T-helper 1 cell treated with Interleukin-12 subunit alpha and Interleukin-12 subunit beta and Interleukin-4 antibody, amounts not matched to agents 30 μg/mL and 1 μg/mL, for 36 hours (primary cell): ENCODE data around the gene CASZ1.

Experiments
- H3K27ac Mint-ChIP-seq: one replicate; pipeline ENCODE4 v1.8.0; 2021; ENCODE audit warnings: mild to moderate bottlenecking, mixed read lengths
- H3K27me3 Mint-ChIP-seq: one replicate; pipeline ENCODE4 v1.8.0; 2021; ENCODE audit warnings: low read depth, mixed read lengths
- H3K36me3 Mint-ChIP-seq: one replicate; pipeline ENCODE4 v1.8.0; 2021; ENCODE audit warnings: low read depth, mixed read lengths
- H3K4me1 Mint-ChIP-seq: one replicate; pipeline ENCODE4 v1.8.0; 2021; ENCODE audit warnings: low read depth, mixed read lengths
- H3K4me3 Mint-ChIP-seq: one replicate; pipeline ENCODE4 v1.8.0; 2021; ENCODE audit warnings: mild to moderate bottlenecking, moderate library complexity, mixed read lengths
- H3K9me3 Mint-ChIP-seq: one replicate; pipeline ENCODE4 v1.8.0; 2021; ENCODE audit warnings: mixed read lengths

The CASZ1 gene

DNA sequence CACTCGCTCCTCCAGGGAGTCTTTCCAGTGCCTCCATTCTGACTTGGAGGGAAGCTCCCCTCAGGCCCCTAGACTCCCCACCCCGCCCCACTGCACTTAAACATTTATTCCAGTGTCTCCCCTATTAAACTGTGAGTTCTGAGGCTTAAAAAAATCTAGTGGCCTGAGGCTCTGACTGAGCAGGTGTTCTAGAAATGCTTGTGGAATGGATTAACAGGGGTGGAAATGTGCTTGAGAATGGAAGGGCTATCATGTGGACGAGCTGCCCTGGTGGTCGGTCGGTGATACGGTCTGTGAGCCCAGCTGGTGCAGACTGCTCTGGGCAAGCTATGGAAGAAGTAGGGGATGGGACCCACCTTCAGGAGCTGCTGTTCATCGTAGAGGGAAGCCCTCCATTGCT lies 191.5 kb downstream of the CASZ1 start:
- Mint-ChIP-seq H3K27me3 (no peaks in the 10 kb centered on the region), H3K27ac (no peak overlapping the region), H3K4me3 (no peak overlapping the region), H3K9me3 (no peaks in the 10 kb centered on the region), H3K4me1 (no peaks in the 10 kb centered on the region), H3K36me3 (peaks cover 3% of the 10 kb centered on the region)

GRCh38 chr1:10602936-10603335 lies 193.5 kb downstream of the CASZ1 start:
- Mint-ChIP-seq H3K4me1 (no peaks in the 10 kb centered on the region), H3K27ac (no peak overlapping the region), H3K36me3 (peaks cover 3% of the 10 kb centered on the region), H3K4me3 (no peak overlapping the region), H3K27me3 (no peaks in the 10 kb centered on the region), H3K9me3 (no peaks in the 10 kb centered on the region)

- H3K4me3 Mint-ChIP-seq: no peak overlapping the region
- H3K4me1 Mint-ChIP-seq: no peaks in the 10 kb centered on the region
- H3K27me3 Mint-ChIP-seq: no peaks in the 10 kb centered on the region
- H3K36me3 Mint-ChIP-seq: peaks cover 3% of the 10 kb centered on the region
- no peak overlapping the region for H3K27ac Mint-ChIP-seq
- no peaks in the 10 kb centered on the region for H3K9me3 Mint-ChIP-seq
Measured at GRCh38 chr1:10601342-10602070, 194.9 kb downstream of the CASZ1 start.

- Mint-ChIP-seq H3K9me3 (no peaks in the 10 kb centered on the region), H3K36me3 (peaks cover 3% of the 10 kb centered on the region), H3K4me3 (no peak overlapping the region), H3K4me1 (no peaks in the 10 kb centered on the region), H3K27ac (no peak overlapping the region), H3K27me3 (no peaks in the 10 kb centered on the region)
Measured at GRCh38 chr1:10599194-10599861, 197.1 kb downstream of the CASZ1 start.

GRCh38 chr1:10598389-10598702 lies 198.1 kb downstream of the CASZ1 start:
- Mint-ChIP-seq H3K27ac (no peak overlapping the region), H3K4me3 (no peak overlapping the region), H3K27me3 (no peaks in the 10 kb centered on the region), H3K4me1 (no peaks in the 10 kb centered on the region), H3K36me3 (peaks cover 3% of the 10 kb centered on the region), H3K9me3 (no peaks in the 10 kb centered on the region)

- Mint-ChIP-seq H3K27me3 (no peaks in the 10 kb centered on the region), H3K27ac (no peak overlapping the region), H3K4me3 (no peak overlapping the region), H3K4me1 (no peaks in the 10 kb centered on the region), H3K9me3 (no peaks in the 10 kb centered on the region), H3K36me3 (peaks cover 3% of the 10 kb centered on the region)
Measured at GRCh38 chr1:10597492-10598388, 198.7 kb downstream of the CASZ1 start.

DNA sequence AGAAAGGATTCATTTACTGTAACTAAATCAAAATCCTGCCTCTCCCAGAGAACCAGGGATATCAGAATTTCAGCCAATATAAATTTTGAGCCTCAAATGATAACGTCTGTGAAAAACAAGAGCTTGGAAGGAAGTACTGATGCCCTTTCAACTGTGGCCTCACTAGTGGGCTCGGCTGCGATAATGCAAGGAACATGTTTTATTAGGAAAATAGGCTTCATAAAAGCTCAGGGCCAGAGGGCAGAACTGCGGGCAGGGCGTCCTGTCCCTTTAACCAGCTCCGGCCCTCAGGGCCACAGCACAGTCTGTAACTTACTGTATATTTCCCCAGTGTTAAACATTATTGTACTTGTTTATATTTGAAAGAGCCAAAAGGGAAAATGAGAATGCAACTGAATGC lies 199.7 kb downstream of the CASZ1 start:
- no peak overlapping the region for H3K4me3 Mint-ChIP-seq
- H3K36me3 Mint-ChIP-seq: no peaks in the 10 kb centered on the region
- no peaks in the 10 kb centered on the region for H3K4me1 Mint-ChIP-seq
- H3K27ac Mint-ChIP-seq: no peak overlapping the region
- no peaks in the 10 kb centered on the region for H3K27me3 Mint-ChIP-seq
- no peaks in the 10 kb centered on the region for H3K9me3 Mint-ChIP-seq

GRCh38 chr1:10594595-10595223 lies 201.7 kb downstream of the CASZ1 start:
- Mint-ChIP-seq H3K27ac (no peak overlapping the region), H3K27me3 (no peaks in the 10 kb centered on the region), H3K36me3 (no peaks in the 10 kb centered on the region), H3K4me1 (no peaks in the 10 kb centered on the region), H3K4me3 (no peak overlapping the region), H3K9me3 (no peaks in the 10 kb centered on the region)

GRCh38 chr1:10593750-10594149 lies 202.7 kb downstream of the CASZ1 start:
- Mint-ChIP-seq H3K27me3 (no peaks in the 10 kb centered on the region), H3K4me3 (no peak overlapping the region), H3K9me3 (no peaks in the 10 kb centered on the region), H3K4me1 (no peaks in the 10 kb centered on the region), H3K27ac (no peak overlapping the region), H3K36me3 (no peaks in the 10 kb centered on the region)

- no peaks in the 10 kb centered on the region for H3K36me3 Mint-ChIP-seq
- no peak overlapping the region for H3K27ac Mint-ChIP-seq
- H3K9me3 Mint-ChIP-seq: no peaks in the 10 kb centered on the region
- H3K4me1 Mint-ChIP-seq: no peaks in the 10 kb centered on the region
- no peak overlapping the region for H3K4me3 Mint-ChIP-seq
- H3K27me3 Mint-ChIP-seq: no peaks in the 10 kb centered on the region
Measured at GRCh38 chr1:10592373-10592772, 204.1 kb downstream of the CASZ1 start.

- Mint-ChIP-seq H3K4me1 (no peaks in the 10 kb centered on the region), H3K9me3 (no peaks in the 10 kb centered on the region)
Measured at GRCh38 chr1:10591010-10591409, 205.4 kb downstream of the CASZ1 start.

DNA sequence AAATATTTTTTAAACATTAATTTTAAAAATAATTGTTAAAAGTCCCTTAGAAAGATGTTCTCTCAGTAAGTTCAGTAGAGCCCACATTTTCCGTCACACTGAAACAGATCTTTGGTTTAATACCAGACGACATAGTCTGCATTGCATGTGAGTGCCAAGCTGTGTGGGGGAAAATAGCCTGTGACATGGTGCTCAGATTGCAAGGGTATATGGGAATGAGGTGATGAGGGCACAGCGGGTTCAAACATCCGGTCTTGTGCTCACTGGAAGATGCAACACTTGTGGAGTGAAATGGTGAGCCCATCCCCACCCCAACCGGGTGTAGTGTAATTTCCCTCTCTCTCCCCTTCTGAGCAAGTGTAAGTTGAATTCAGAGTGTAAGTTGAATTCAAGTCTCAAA lies 207.4 kb downstream of the CASZ1 start:
- Mint-ChIP-seq H3K4me1 (no peaks in the 10 kb centered on the region), H3K36me3 (no peaks in the 10 kb centered on the region), H3K9me3 (no peaks in the 10 kb centered on the region), H3K27ac (no peak overlapping the region), H3K27me3 (no peaks in the 10 kb centered on the region), H3K4me3 (no peak overlapping the region)

More at GRCh38 chr1:10591010-10591409, 205.4 kb downstream of the CASZ1 start:
- H3K27ac Mint-ChIP-seq: no peak overlapping the region
- no peaks in the 10 kb centered on the region for H3K27me3 Mint-ChIP-seq
- no peak overlapping the region for H3K4me3 Mint-ChIP-seq
- no peaks in the 10 kb centered on the region for H3K36me3 Mint-ChIP-seq

- Mint-ChIP-seq H3K36me3 (no peaks in the 10 kb centered on the region), H3K4me1 (peaks cover under 1% of the 10 kb centered on the region), H3K9me3 (no peaks in the 10 kb centered on the region), H3K4me3 (no peak overlapping the region), H3K27ac (no peak overlapping the region), H3K27me3 (no peaks in the 10 kb centered on the region)
Measured at GRCh38 chr1:10588640-10589039, 207.8 kb downstream of the CASZ1 start.
